Measurements from ENCODE around the gene SMYD5.

DNA sequence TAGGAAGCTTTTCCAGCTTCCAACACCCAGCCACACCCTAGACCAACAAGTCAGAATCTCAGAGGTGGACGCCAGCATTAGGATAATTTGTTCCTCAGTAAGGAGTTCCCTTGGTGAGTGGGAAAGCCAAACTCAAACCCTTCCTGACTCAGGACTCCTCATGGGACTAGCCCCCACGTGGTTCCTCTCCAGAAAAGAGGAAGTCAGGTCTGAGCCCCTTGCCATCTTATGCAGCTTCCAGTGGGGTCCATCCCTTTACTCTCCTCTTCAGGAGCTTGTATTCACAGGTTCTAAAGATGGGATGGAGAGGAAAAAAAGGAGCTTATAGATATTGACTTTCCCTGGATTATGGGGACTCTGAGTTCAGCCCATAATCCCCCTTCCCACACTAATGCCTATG is 26.5 kb upstream of the SMYD5 start:
- TF ChIP-seq CTCF (IDR thresholded peaks at IDR 0.05 in 2 of 3, conservative IDR thresholded peaks at IDR 0.05 in 1 of 3; ENCODE audit: borderline replicate concordance in 1 of 3, insufficient read depth in 1 of 3, low read depth in 2 of 3, low read length in 2 of 3) (no peak), EZH2phosphoT487 (IDR thresholded peaks at IDR 0.05; ENCODE audit: borderline replicate concordance) (no peak), EZH2 (IDR thresholded peaks at IDR 0.05) (no peak), POLR2A (IDR thresholded peaks at IDR 0.05; ENCODE audit: borderline replicate concordance, extremely low read depth, insufficient read depth, insufficient read length) (no peak), REST (IDR thresholded peaks at IDR 0.05; ENCODE audit: low read depth) (no peak), JUND (IDR thresholded peaks at IDR 0.05) (no peak), POLR2AphosphoS5 (IDR thresholded peaks at IDR 0.05; ENCODE audit: low read depth, low read length) (no peak), ZFX (IDR thresholded peaks at IDR 0.05) (no peak), ELF1 (IDR thresholded peaks at IDR 0.05; ENCODE audit: borderline replicate concordance, low read depth) (no peak), RAD21 (IDR thresholded peaks at IDR 0.05; ENCODE audit: low read depth) (no peak), ZNF274 (IDR thresholded peaks at IDR 0.05; ENCODE audit: low read depth, low read length) (no peak), SIN3A (IDR thresholded peaks at IDR 0.05; ENCODE audit: low read depth) (no peak), SP1 (IDR thresholded peaks at IDR 0.05; ENCODE audit: low read depth) (no peak)
